MG63 (cell line): Measurements from ENCODE around the gene TSHZ2. TPM values are rescaled to one million over a fixed set of nuclear protein-coding genes. Genes with fewer than 3 reads are reported as not detected.
A peak's percentile ranks its signal among the peaks of the same experiment; 100 is the strongest.

Experiments
- DNase-seq: peaks from one replicate; pipeline ENCODE4 v3.0.0-alpha.2; 2020
- H3K27me3 ChIP-seq: fragments of 250-450 bp; sonication (Bioruptor Pico); 2 replicates; pipeline ENCODE4 v1.5.1; 2020; ENCODE audit warnings: mild to moderate bottlenecking, moderate library complexity
- H3K36me3 ChIP-seq: fragments of 250-450 bp; sonication (Bioruptor Pico); 2 replicates; pipeline ENCODE4 v1.5.1; 2020; ENCODE audit warnings: mild to moderate bottlenecking, moderate library complexity
- H3K4me3 ChIP-seq: fragments of 250-450 bp; sonication (Bioruptor Pico); 2 replicates; pipeline ENCODE4 v1.5.1; 2020; ENCODE audit warnings: mild to moderate bottlenecking, moderate library complexity
- H3K9me3 ChIP-seq: fragments of 250-450 bp; sonication (Bioruptor Pico); 2 replicates; pipeline ENCODE4 v1.5.1; 2020; ENCODE audit warnings: mild to moderate bottlenecking, moderate library complexity
- total RNA-seq: library from RNA; depleted of rRNA; stranded (reverse); fragments of >200 nt; shearing (Covaris generic); gene quantifications from 2 replicates; pipeline ENCODE4 v1.2.3, GENCODE V29; 2014; ENCODE audit warnings: low replicate concordance; rRNA removed

TSHZ2 gene
- not detected in 2 replicates for total RNA-seq

- H3K27me3 ChIP-seq, result peaks cover 28% of the 10 kb centered on the region
- peak within 1 kb of the TSS; percentile 48 for H3K4me3 ChIP-seq
- peak; percentile 9 for DNase-seq
- no peaks in the 10 kb centered on the region for H3K36me3 ChIP-seq
- H3K9me3 ChIP-seq, result no peaks in the 10 kb centered on the region
Measured at GRCh38 chr20:52972190-52972937, at the start of gene TSHZ2. Gene TSHZ2, plus strand, starts transcription at chr20:52972358. Its CDS starts 936 bp downstream, at chr20:52973294.

GRCh38 chr20:52922436-52922835 is 49.7 kb upstream of the TSHZ2 start:
- no peaks in the 10 kb centered on the region for H3K36me3 ChIP-seq
- no peaks in the 10 kb centered on the region for H3K27me3 ChIP-seq
- no peak overlapping the region for H3K4me3 ChIP-seq
- no peak for DNase-seq
- no peaks in the 10 kb centered on the region for H3K9me3 ChIP-seq

- Histone ChIP-seq H3K27me3 (no peaks in the 10 kb centered on the region), H3K4me3 (no peak overlapping the region), H3K9me3 (no peaks in the 10 kb centered on the region), H3K36me3 (no peaks in the 10 kb centered on the region)
- DNase-seq, result peak; percentile 80
Measured at GRCh38 chr20:52923123-52923937, 48.8 kb upstream of the TSHZ2 start.

- Histone ChIP-seq H3K27me3 (no peaks in the 10 kb centered on the region), H3K9me3 (0 out of 2 replicates have a peak, but pooled peaks cover 2% of the 10 kb centered on the region), H3K4me3 (no peak overlapping the region), H3K36me3 (no peaks in the 10 kb centered on the region)
- DNase-seq, result no peak
Measured at GRCh38 chr20:52924411-52925271, 47.5 kb upstream of the TSHZ2 start.

GRCh38 chr20:52926505-52926904 is 45.7 kb upstream of the TSHZ2 start:
- Histone ChIP-seq H3K27me3 (no peaks in the 10 kb centered on the region), H3K9me3 (0 out of 2 replicates have a peak, but pooled peaks cover 2% of the 10 kb centered on the region), H3K36me3 (no peaks in the 10 kb centered on the region), H3K4me3 (no peak overlapping the region)
- peak; percentile 35 for DNase-seq

- DNase-seq, result no peak
- no peaks in the 10 kb centered on the region for H3K27me3 ChIP-seq
Measured at GRCh38 chr20:52933867-52934266, 38.3 kb upstream of the TSHZ2 start.

GRCh38 chr20:52936351-52937340 is 35.5 kb upstream of the TSHZ2 start:
- no peak overlapping the region for H3K4me3 ChIP-seq
- H3K27me3 ChIP-seq, result no peaks in the 10 kb centered on the region; the same call in 1 of the 2 replicates
- H3K36me3 ChIP-seq, result no peaks in the 10 kb centered on the region
- no peaks in the 10 kb centered on the region for H3K9me3 ChIP-seq
- DNase-seq, result no peak

More at GRCh38 chr20:52933867-52934266, 38.3 kb upstream of the TSHZ2 start:
- Histone ChIP-seq H3K4me3 (no peak overlapping the region), H3K9me3 (0 out of 2 replicates have a peak, but pooled peaks cover 2% of the 10 kb centered on the region), H3K36me3 (no peaks in the 10 kb centered on the region)

- Histone ChIP-seq H3K36me3 (no peaks in the 10 kb centered on the region), H3K9me3 (no peaks in the 10 kb centered on the region), H3K4me3 (no peak overlapping the region), H3K27me3 (no peaks in the 10 kb centered on the region; the same call in 1 of the 2 replicates)
- no peak for DNase-seq
Measured at GRCh38 chr20:52937591-52938100, 34.5 kb upstream of the TSHZ2 start.

GRCh38 chr20:52939141-52939540 is 33.0 kb upstream of the TSHZ2 start:
- DNase-seq, result no peak
- H3K9me3 ChIP-seq, result no peaks in the 10 kb centered on the region; the same call in 1 of the 2 replicates
- no peaks in the 10 kb centered on the region for H3K36me3 ChIP-seq
- H3K27me3 ChIP-seq, result no peaks in the 10 kb centered on the region; the same call in 1 of the 2 replicates
- no peak overlapping the region for H3K4me3 ChIP-seq

GRCh38 chr20:52941808-52942207 is 30.4 kb upstream of the TSHZ2 start:
- no peaks in the 10 kb centered on the region; the same call in 1 of the 2 replicates for H3K27me3 ChIP-seq
- DNase-seq, result no peak
- no peak overlapping the region for H3K4me3 ChIP-seq
- H3K9me3 ChIP-seq, result no peaks in the 10 kb centered on the region; the same call in 1 of the 2 replicates
- H3K36me3 ChIP-seq, result no peaks in the 10 kb centered on the region

- no peak for DNase-seq
- H3K4me3 ChIP-seq, result no peak overlapping the region
Measured at GRCh38 chr20:52943185-52943841, 28.8 kb upstream of the TSHZ2 start.

GRCh38 chr20:52945268-52945667 is 26.9 kb upstream of the TSHZ2 start:
- H3K36me3 ChIP-seq, result no peaks in the 10 kb centered on the region
- H3K9me3 ChIP-seq, result no peaks in the 10 kb centered on the region; the same call in 1 of the 2 replicates
- DNase-seq, result no peak
- no peak overlapping the region for H3K4me3 ChIP-seq
- H3K27me3 ChIP-seq, result no peaks in the 10 kb centered on the region

More at GRCh38 chr20:52943185-52943841, 28.8 kb upstream of the TSHZ2 start:
- Histone ChIP-seq H3K9me3 (no peaks in the 10 kb centered on the region; the same call in 1 of the 2 replicates), H3K27me3 (no peaks in the 10 kb centered on the region; the same call in 1 of the 2 replicates), H3K36me3 (no peaks in the 10 kb centered on the region)

- Histone ChIP-seq H3K36me3 (no peaks in the 10 kb centered on the region), H3K4me3 (no peak overlapping the region), H3K27me3 (no peaks in the 10 kb centered on the region), H3K9me3 (no peaks in the 10 kb centered on the region; the same call in 1 of the 2 replicates)
- DNase-seq, result no peak
Measured at GRCh38 chr20:52945862-52946522, 26.2 kb upstream of the TSHZ2 start.

- no peak for DNase-seq
- Histone ChIP-seq H3K9me3 (no peaks in the 10 kb centered on the region), H3K36me3 (no peaks in the 10 kb centered on the region), H3K27me3 (no peaks in the 10 kb centered on the region), H3K4me3 (no peak overlapping the region)
Measured at GRCh38 chr20:52948491-52948890, 23.7 kb upstream of the TSHZ2 start.
